HepG2 (cell line): ENCODE measurements around the gene ZDHHC14. TPM values are rescaled to one million over a fixed set of nuclear protein-coding genes. Genes with fewer than 3 reads are reported as not detected.

ENCODE experiments used
- ETV5 ChIP-seq: IDR thresholded peaks from 2 replicates; pipeline ENCODE4 v1.6.1; 2018; ENCODE audit warnings: missing biosample characterization, missing genetic modification reagents, inconsistent platforms, borderline replicate concordance
- FOXA3 ChIP-seq: IDR thresholded peaks from 2 replicates; pipeline ENCODE4 v1.6.1; 2016; ENCODE audit warnings: missing genetic modification reagents, missing compliant biosample characterization
- KDM1A ChIP-seq: IDR thresholded peaks from 2 replicates; pipeline ENCODE4 v1.6.1; 2016; ENCODE audit warnings: missing compliant biosample characterization
- NCOA2 ChIP-seq: sonication (generic); formaldehyde crosslinking; IDR thresholded peaks from 2 replicates; pipeline ENCODE4 v1.8.0; 2022; ENCODE audit warnings: inconsistent platforms
- RFX1 ChIP-seq: fragments of 450-650 bp; IDR thresholded peaks from 2 replicates; pipeline ENCODE4 v1.6.1; 2017
- ZMYM3 ChIP-seq: sonication (generic); formaldehyde crosslinking; IDR thresholded peaks from 2 replicates; pipeline ENCODE4 v1.5.1; 2020; ENCODE audit warnings: mild to moderate bottlenecking, missing genetic modification reagents
- ZNF264 ChIP-seq: sonication (generic); formaldehyde crosslinking; IDR thresholded peaks from 2 replicates; pipeline ENCODE4 v1.4.0; 2020; ENCODE audit warnings: missing genetic modification reagents
- ZNF501 ChIP-seq: sonication (generic); formaldehyde crosslinking; IDR thresholded peaks from 2 replicates; pipeline ENCODE4 v1.5.1; 2020; ENCODE audit warnings: mild to moderate bottlenecking, moderate library complexity, missing genetic modification reagents
- ZNF577 ChIP-seq: sonication (generic); formaldehyde crosslinking; IDR thresholded peaks from 2 replicates; pipeline ENCODE4 v1.4.0; 2020; ENCODE audit warnings: mild to moderate bottlenecking, low read depth, missing genetic modification reagents, borderline replicate concordance
- polyA plus RNA-seq, 8 experiments: library from polyadenylated mRNA; depleted of rRNA in 3 of 8; stranded (reverse) in 7 of 8; unstranded in 1 of 8; fragments of >200 nt; fragmentation: Illumina TruSeq in 4 of 8; extraction: Trizol in 4 of 8; gene quantifications; 2 replicates each; pipeline versions ENCODE4 v1.2.1 to v1.2.3, GENCODE V29; 2011 to 2016; ENCODE audit warnings: low read depth in 4 of 8, missing spikeins in 1 of 8, mixed read lengths in 1 of 8; ENCODE audit not compliant: insufficient read depth in 1 of 8
- total RNA-seq, 5 experiments: library from RNA; depleted of rRNA; stranded (reverse); fragments of >200 nt; fragmentation: Illumina TruSeq; extraction: Trizol; gene quantifications; 2 replicates each; pipeline ENCODE4 v1.2.3, GENCODE V29; 2016; ENCODE audit warnings: low read depth in 1 of 5
- TF ChIP-seq, protein P1 (sequence below), 2 experiments: fragments of 450-650 bp in 1 of 2; sonication (generic) in 1 of 2; formaldehyde crosslinking in 1 of 2; IDR thresholded peaks; 2 replicates each; pipeline versions ENCODE4 v1.6.1 to v1.8.0; 2016 to 2022; ENCODE audit warnings: antibody characterized with exemption in 1 of 2, mild to moderate bottlenecking in 1 of 2, missing genetic modification reagents in 1 of 2
- TF ChIP-seq, protein P2 (sequence below): sonication (generic); formaldehyde crosslinking; IDR thresholded peaks from 2 replicates; pipeline ENCODE4 v1.4.0; 2020; ENCODE audit warnings: missing genetic modification reagents, borderline replicate concordance
- TF ChIP-seq, protein P3 (sequence below): sonication (generic); formaldehyde crosslinking; IDR thresholded peaks from 2 replicates; pipeline ENCODE4 v1.4.0; 2020; ENCODE audit warnings: missing genetic modification reagents
- TF ChIP-seq, protein P4 (sequence below): IDR thresholded peaks from 2 replicates; pipeline ENCODE4 v1.6.1; 2016; ENCODE audit warnings: low read depth, control low read depth
- TF ChIP-seq, protein P5 (sequence below): sonication (generic); formaldehyde crosslinking; IDR thresholded peaks from 2 replicates; pipeline ENCODE4 v1.5.0; 2020; ENCODE audit warnings: mild to moderate bottlenecking, missing genetic modification reagents, borderline replicate concordance

ZDHHC14 gene
- total and polyA plus RNA-seq, 2 of the 13 experiments (the other 11 are each of a cell fraction or from before 2014, with no cell fraction given) = 3.7 to 9.5 TPM

DNA sequence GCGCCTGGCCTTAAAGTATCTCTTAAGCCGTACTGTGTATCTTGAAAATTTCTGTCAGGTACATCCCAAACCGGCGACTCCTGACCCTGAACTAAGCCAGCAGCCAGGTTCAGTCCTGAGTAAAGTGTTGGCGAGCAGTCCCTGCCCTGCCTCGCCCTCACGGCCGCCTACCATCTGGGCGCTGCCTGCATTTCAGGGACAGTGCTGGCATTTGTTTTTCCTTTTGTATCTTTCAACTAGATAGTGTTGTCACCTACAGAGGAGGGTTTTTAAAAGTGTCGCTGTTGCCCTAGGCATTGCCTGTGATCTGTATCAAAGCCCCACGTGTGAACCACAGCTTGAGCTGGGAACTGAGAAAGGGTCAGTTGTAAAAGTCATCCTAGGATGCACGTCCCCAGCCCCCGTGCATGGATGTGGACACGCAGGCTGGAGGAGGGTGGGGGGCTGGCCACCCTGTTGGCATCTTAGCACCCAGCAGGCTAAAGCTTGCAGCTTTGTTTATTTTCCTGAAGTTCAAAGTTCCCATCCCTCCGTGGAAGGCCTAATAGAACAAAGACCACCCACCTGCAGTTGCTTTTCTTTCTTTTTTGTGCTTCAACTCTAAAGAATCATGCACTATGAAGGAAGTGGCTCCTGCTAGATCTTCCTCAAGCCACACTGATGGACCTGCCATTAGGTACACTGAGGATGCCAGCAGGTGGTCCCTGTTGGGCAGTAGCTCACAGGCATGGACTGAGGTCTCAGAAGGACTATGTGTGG, 136.8 kb downstream of the ZDHHC14 start (continued):
- TF ChIP-seq, protein P1, sequence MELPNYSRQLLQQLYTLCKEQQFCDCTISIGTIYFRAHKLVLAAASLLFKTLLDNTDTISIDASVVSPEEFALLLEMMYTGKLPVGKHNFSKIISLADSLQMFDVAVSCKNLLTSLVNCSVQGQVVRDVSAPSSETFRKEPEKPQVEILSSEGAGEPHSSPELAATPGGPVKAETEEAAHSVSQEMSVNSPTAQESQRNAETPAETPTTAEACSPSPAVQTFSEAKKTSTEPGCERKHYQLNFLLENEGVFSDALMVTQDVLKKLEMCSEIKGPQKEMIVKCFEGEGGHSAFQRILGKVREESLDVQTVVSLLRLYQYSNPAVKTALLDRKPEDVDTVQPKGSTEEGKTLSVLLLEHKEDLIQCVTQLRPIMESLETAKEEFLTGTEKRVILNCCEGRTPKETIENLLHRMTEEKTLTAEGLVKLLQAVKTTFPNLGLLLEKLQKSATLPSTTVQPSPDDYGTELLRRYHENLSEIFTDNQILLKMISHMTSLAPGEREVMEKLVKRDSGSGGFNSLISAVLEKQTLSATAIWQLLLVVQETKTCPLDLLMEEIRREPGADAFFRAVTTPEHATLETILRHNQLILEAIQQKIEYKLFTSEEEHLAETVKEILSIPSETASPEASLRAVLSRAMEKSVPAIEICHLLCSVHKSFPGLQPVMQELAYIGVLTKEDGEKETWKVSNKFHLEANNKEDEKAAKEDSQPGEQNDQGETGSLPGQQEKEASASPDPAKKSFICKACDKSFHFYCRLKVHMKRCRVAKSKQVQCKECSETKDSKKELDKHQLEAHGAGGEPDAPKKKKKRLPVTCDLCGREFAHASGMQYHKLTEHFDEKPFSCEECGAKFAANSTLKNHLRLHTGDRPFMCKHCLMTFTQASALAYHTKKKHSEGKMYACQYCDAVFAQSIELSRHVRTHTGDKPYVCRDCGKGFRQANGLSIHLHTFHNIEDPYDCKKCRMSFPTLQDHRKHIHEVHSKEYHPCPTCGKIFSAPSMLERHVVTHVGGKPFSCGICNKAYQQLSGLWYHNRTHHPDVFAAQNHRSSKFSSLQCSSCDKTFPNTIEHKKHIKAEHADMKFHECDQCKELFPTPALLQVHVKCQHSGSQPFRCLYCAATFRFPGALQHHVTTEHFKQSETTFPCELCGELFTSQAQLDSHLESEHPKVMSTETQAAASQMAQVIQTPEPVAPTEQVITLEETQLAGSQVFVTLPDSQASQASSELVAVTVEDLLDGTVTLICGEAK (IDR thresholded peaks at IDR 0.05) = no peak
- TF ChIP-seq, protein P1 (CRISPR knock-in tag; IDR thresholded peaks at IDR 0.05) = peak; percentile 67
- TF ChIP-seq, protein P2, sequence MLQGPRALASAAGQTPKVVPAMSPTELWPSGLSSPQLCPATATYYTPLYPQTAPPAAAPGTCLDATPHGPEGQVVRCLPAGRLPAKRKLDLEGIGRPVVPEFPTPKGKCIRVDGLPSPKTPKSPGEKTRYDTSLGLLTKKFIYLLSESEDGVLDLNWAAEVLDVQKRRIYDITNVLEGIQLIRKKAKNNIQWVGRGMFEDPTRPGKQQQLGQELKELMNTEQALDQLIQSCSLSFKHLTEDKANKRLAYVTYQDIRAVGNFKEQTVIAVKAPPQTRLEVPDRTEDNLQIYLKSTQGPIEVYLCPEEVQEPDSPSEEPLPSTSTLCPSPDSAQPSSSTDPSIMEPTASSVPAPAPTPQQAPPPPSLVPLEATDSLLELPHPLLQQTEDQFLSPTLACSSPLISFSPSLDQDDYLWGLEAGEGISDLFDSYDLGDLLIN (CRISPR knock-in tag) = peak; percentile 62; the same call in 1 of the 2 replicates
- peak; percentile 88 for TF ChIP-seq ZNF501 (CRISPR knock-in tag)
- TF ChIP-seq, protein P3, sequence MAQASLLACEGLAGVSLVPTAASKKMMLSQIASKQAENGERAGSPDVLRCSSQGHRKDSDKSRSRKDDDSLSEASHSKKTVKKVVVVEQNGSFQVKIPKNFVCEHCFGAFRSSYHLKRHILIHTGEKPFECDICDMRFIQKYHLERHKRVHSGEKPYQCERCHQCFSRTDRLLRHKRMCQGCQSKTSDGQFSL (CRISPR knock-in tag) = no peak; the same call in 1 of the 2 replicates
- peak; percentile 46; the same call in 1 of the 2 replicates for TF ChIP-seq ZMYM3 (CRISPR knock-in tag)
- TF ChIP-seq KDM1A (CRISPR knock-in tag) = no peak
- peak; percentile 24 for TF ChIP-seq NCOA2 (CRISPR knock-in tag)
- TF ChIP-seq ETV5 = peak; percentile 69; the same call in 1 of the 2 replicates
- TF ChIP-seq, protein P4, sequence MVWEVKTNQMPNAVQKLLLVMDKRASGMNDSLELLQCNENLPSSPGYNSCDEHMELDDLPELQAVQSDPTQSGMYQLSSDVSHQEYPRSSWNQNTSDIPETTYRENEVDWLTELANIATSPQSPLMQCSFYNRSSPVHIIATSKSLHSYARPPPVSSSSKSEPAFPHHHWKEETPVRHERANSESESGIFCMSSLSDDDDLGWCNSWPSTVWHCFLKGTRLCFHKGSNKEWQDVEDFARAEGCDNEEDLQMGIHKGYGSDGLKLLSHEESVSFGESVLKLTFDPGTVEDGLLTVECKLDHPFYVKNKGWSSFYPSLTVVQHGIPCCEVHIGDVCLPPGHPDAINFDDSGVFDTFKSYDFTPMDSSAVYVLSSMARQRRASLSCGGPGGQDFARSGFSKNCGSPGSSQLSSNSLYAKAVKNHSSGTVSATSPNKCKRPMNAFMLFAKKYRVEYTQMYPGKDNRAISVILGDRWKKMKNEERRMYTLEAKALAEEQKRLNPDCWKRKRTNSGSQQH (CRISPR knock-in tag) = 0 out of 2 replicates have a peak, but pooled peaks have one; percentile 39
- peak; percentile 56; the same call in 1 of the 2 replicates for TF ChIP-seq ZNF264
- TF ChIP-seq, protein P5, sequence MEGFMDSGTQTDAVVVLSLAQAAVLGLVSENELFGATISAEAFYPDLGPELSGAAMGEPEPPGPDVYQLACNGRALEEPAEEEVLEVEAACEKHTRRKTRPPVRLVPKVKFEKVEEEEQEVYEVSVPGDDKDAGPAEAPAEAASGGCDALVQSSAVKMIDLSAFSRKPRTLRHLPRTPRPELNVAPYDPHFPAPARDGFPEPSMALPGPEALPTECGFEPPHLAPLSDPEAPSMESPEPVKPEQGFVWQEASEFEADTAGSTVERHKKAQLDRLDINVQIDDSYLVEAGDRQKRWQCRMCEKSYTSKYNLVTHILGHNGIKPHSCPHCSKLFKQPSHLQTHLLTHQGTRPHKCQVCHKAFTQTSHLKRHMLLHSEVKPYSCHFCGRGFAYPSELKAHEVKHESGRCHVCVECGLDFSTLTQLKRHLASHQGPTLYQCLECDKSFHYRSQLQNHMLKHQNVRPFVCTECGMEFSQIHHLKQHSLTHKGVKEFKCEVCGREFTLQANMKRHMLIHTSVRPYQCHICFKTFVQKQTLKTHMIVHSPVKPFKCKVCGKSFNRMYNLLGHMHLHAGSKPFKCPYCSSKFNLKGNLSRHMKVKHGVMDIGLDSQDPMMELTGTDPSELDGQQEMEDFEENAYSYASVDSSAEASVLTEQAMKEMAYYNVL (CRISPR knock-in tag) = peak; percentile 91
- TF ChIP-seq RFX1 = no peak
- peak; percentile 78 for TF ChIP-seq FOXA3 (CRISPR knock-in tag)
- TF ChIP-seq ZNF577 (CRISPR knock-in tag) = no peak
